Measurements from ENCODE around the gene KCNK17. TPM values are rescaled to one million over a fixed set of nuclear protein-coding genes. Genes with fewer than 3 reads are reported as not detected.

Gene KCNK17
- total RNA-seq (2014; rRNA removed; shearing (Covaris generic)) = not detected in 2 replicates
- not detected in 2 replicates for total RNA-seq (2022)
- Bru-seq, nascent RNA = not detected
- BruChase-seq, experiment 1, labeled RNA remaining after a 6-hour chase = not detected
- BruChase-seq, experiment 2, labeled RNA remaining after a 2-hour chase = not detected
- long read RNA-seq = 0 reads

- Histone ChIP-seq H3K4me3 (ENCODE audit: low read depth, low read length, poor library complexity, severe bottlenecking) (no peak within 1 kb of the TSS), H3K36me3 (ENCODE audit: insufficient read depth, low read length) (no peaks in the 10 kb centered on the region), H3K4me2 (ENCODE audit: low read length) (no peak within 1 kb of the TSS), H3K9me3 (ENCODE audit: low read length) (no peaks in the 10 kb centered on the region), H3K79me2 (ENCODE audit: insufficient read depth, low read depth, low read length) (no peaks in the 10 kb centered on the region), H3K27ac (ENCODE audit: low read depth, low read length, poor library complexity, severe bottlenecking) (no peak within 1 kb of the TSS), H3K9me2 (ENCODE audit: insufficient read depth, low read length) (no peaks in the 10 kb centered on the region), H4K20me1 (ENCODE audit: insufficient read depth, low read length) (no peaks in the 10 kb centered on the region), H3K4me1 (ENCODE audit: insufficient read depth, low read length, poor library complexity, severe bottlenecking) (no peaks in the 10 kb centered on the region), H2AFZ (ENCODE audit: low read length) (no peak within 1 kb of the TSS)
- ChIA-PET CTCF (ENCODE audit: unreplicated experiment) (no interaction called here), POLR2A (no interaction called here)
- BruUV-seq (replicated peaks) = no TSS peak
- TF ChIP-seq CTCF (conservative IDR thresholded peaks at IDR 0.05; ENCODE audit: low read length) (no peak), EZH2phosphoT487 (IDR thresholded peaks at IDR 0.05; ENCODE audit: borderline replicate concordance, low read depth, low read length) (no peak)
- intact Hi-C loops (cut with micrococcal nuclease; ENCODE audit: unreplicated experiment) = loop anchor here (10.0 kb wide), 1 partner anchor 320 kb away; no protein-coding TSS in a partner anchor
- DNase-seq (ENCODE audit: low spot score) = no peak
Measured at GRCh38 chr6:39314273-39314795, at the start of gene KCNK17. KCNK17 (minus strand) TSS chr6:39314419; CDS start chr6:39314320, 99 bp downstream.

- no peak for DNase-seq (ENCODE audit: low spot score)
- no TSS peak for BruUV-seq (replicated peaks)
- no peaks in the 10 kb centered on the region for H3K79me2 ChIP-seq (ENCODE audit: insufficient read depth, low read depth, low read length)
- intact Hi-C loops (cut with micrococcal nuclease; ENCODE audit: unreplicated experiment) = loop anchor here (2.0 kb wide), 1 partner anchor 946 kb away; no protein-coding TSS in a partner anchor
- no peaks in the 10 kb centered on the region for H3K9me3 ChIP-seq (ENCODE audit: low read length)
- H2AFZ ChIP-seq (ENCODE audit: low read length) = no peak overlapping the region
- no peak overlapping the region for H3K4me2 ChIP-seq (ENCODE audit: low read length)
- no peaks in the 10 kb centered on the region for H3K4me1 ChIP-seq (ENCODE audit: insufficient read depth, low read length, poor library complexity, severe bottlenecking)
- POLR2A ChIA-PET = interaction anchor here (0.7 kb wide), 1 partner anchor 345 kb away, joined by 3 read pairs; no protein-coding TSS in a partner anchor
- H3K27ac ChIP-seq (ENCODE audit: low read depth, low read length, poor library complexity, severe bottlenecking) = no peak overlapping the region
- CTCF ChIA-PET (ENCODE audit: unreplicated experiment) = interaction anchor here (0.6 kb wide), 1 partner anchor 1677 kb away, joined by 3 read pairs; no protein-coding TSS in a partner anchor
- H3K36me3 ChIP-seq (ENCODE audit: insufficient read depth, low read length) = no peaks in the 10 kb centered on the region
- TF ChIP-seq CTCF (conservative IDR thresholded peaks at IDR 0.05; ENCODE audit: low read length) = no peak
- TF ChIP-seq EZH2phosphoT487 (IDR thresholded peaks at IDR 0.05; ENCODE audit: borderline replicate concordance, low read depth, low read length) = no peak
- H3K9me2 ChIP-seq (ENCODE audit: insufficient read depth, low read length) = no peaks in the 10 kb centered on the region
- no peaks in the 10 kb centered on the region for H4K20me1 ChIP-seq (ENCODE audit: insufficient read depth, low read length)
- H3K4me3 ChIP-seq (ENCODE audit: low read depth, low read length, poor library complexity, severe bottlenecking) = no peak overlapping the region
Measured at GRCh38 chr6:39363280-39363679, 49.1 kb upstream of the KCNK17 start.

- no peaks in the 10 kb centered on the region for H3K36me3 ChIP-seq (ENCODE audit: insufficient read depth, low read length)
- POLR2A ChIA-PET = interaction anchor here (0.6 kb wide), 1 partner anchor 1692 kb away, joined by 4 read pairs; no protein-coding TSS in a partner anchor
- intact Hi-C loops (cut with micrococcal nuclease; ENCODE audit: unreplicated experiment) = loop anchor here (1.0 to 2.0 kb wide), 2 partner anchors 530 to 946 kb away; no protein-coding TSS in a partner anchor
Measured at GRCh38 chr6:39362487-39362865, 48.3 kb upstream of the KCNK17 start.

More at GRCh38 chr6:39362487-39362865, 48.3 kb upstream of the KCNK17 start:
- Histone ChIP-seq H3K4me3 (ENCODE audit: low read depth, low read length, poor library complexity, severe bottlenecking) (no peak overlapping the region), H3K27ac (ENCODE audit: low read depth, low read length, poor library complexity, severe bottlenecking) (no peak overlapping the region), H3K79me2 (ENCODE audit: insufficient read depth, low read depth, low read length) (no peaks in the 10 kb centered on the region), H4K20me1 (ENCODE audit: insufficient read depth, low read length) (no peaks in the 10 kb centered on the region), H3K9me3 (ENCODE audit: low read length) (no peaks in the 10 kb centered on the region), H3K4me1 (ENCODE audit: insufficient read depth, low read length, poor library complexity, severe bottlenecking) (no peaks in the 10 kb centered on the region), H2AFZ (ENCODE audit: low read length) (0 out of 2 replicates have a peak overlapping the region, but pooled peaks have one; percentile 32), H3K4me2 (ENCODE audit: low read length) (0 out of 2 replicates have a peak overlapping the region, but pooled peaks have one; percentile 6), H3K9me2 (ENCODE audit: insufficient read depth, low read length) (no peaks in the 10 kb centered on the region)
- no peak for TF ChIP-seq EZH2phosphoT487 (IDR thresholded peaks at IDR 0.05; ENCODE audit: borderline replicate concordance, low read depth, low read length)
- no peak for TF ChIP-seq CTCF (conservative IDR thresholded peaks at IDR 0.05; ENCODE audit: low read length)
- no TSS peak for BruUV-seq (replicated peaks)
- DNase-seq (ENCODE audit: low spot score) = no peak
- CTCF ChIA-PET (ENCODE audit: unreplicated experiment) = interaction anchor here (1.2 kb wide), 1 partner anchor 18 kb away, joined by 3 read pairs; no protein-coding TSS in a partner anchor
